Peyer's patch (tissue), 4 donors: ENCODE measurements around the gene PCDHA1. TPM values are rescaled to one million over a fixed set of nuclear protein-coding genes. Genes with fewer than 3 reads are reported as not detected.
"Not testable (repeated sequence)": the region's sequence is repeated elsewhere in the genome, so short reads cannot be mapped to it uniquely, and the experiment has no call there.

Experiments used
- DNase-seq, 3 donors: peaks; one replicate each; pipeline ENCODE4 v3.0.0-alpha.2; 2017 to 2019
- H3K27ac ChIP-seq, 4 donors: fragments of 200-600 bp; sonication (generic); one replicate each; pipeline ENCODE4 v1.5.1; 2016 to 2019
- H3K27me3 ChIP-seq, 2 donors: fragments of 200-600 bp; sonication (generic); one replicate each; pipeline ENCODE4 v1.5.1; 2019
- H3K36me3 ChIP-seq, 3 donors: fragments of 200-600 bp; sonication (generic); one replicate each; pipeline ENCODE4 v1.5.1; 2016 to 2019
- H3K4me1 ChIP-seq, 4 donors: fragments of 200-600 bp; sonication (generic); one replicate each; pipeline ENCODE4 v1.5.1; 2016 to 2019
- H3K4me3 ChIP-seq, 4 donors: fragments of 200-600 bp; sonication (generic); 1 replicate in 3 of 4; 2 replicates in 1 of 4; pipeline ENCODE4 v1.5.1; 2016 to 2019; ENCODE audit warnings: mild to moderate bottlenecking in 1 of 4
- H3K9me3 ChIP-seq, 4 donors: fragments of 200-600 bp; sonication (generic); one replicate each; pipeline ENCODE4 v1.5.1; 2016 to 2019; ENCODE audit warnings: mild to moderate bottlenecking in 1 of 4
- POLR2A ChIP-seq, 2 donors: fragments of 450-650 bp; IDR thresholded peaks; one replicate each; pipeline ENCODE4 v1.5.1; 2017; ENCODE audit warnings: antibody characterized with exemption in 2 of 2, mild to moderate bottlenecking in 2 of 2, moderate library complexity in 2 of 2
- total RNA-seq, 4 donors: library from RNA; depleted of rRNA; stranded (reverse); fragments of >200 nt; gene quantifications; one replicate each; pipeline ENCODE4 v1.1.0, GENCODE V29; 2016
- TF ChIP-seq, protein P1 (sequence below), 6 experiments: fragments of 450-650 bp in 4 of 6; fragments of 200-600 bp in 2 of 6; sonication (generic) in 1 of 6; IDR thresholded peaks; one replicate each; pipeline ENCODE4 v1.5.1; 2017 to 2019; ENCODE audit warnings: antibody characterized with exemption in 6 of 6, mild to moderate bottlenecking in 3 of 6, moderate library complexity in 1 of 6

Gene PCDHA1
- total RNA-seq, 4 donors from 2014 or later, result not detected

DNA sequence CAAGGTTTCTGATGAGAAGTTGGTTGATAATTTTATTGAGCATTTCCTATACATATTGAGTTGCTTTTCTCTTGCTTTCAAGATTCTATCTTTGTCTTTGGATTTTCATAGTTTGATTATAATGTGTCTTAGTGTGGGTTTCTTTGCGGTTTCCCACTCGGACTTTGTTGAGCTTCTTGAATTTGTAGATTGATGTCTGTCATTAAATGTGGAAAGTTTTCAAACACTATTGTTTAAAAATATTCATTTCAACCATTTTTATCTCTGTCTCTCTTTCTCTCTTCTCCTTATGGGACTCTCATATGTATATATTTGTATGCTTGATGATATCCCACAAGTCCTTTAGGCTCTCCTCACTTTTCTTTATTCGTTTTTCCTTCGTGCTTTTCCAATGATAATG is 18.5 kb upstream of the PCDHA1 start:
- TF ChIP-seq, protein P1, sequence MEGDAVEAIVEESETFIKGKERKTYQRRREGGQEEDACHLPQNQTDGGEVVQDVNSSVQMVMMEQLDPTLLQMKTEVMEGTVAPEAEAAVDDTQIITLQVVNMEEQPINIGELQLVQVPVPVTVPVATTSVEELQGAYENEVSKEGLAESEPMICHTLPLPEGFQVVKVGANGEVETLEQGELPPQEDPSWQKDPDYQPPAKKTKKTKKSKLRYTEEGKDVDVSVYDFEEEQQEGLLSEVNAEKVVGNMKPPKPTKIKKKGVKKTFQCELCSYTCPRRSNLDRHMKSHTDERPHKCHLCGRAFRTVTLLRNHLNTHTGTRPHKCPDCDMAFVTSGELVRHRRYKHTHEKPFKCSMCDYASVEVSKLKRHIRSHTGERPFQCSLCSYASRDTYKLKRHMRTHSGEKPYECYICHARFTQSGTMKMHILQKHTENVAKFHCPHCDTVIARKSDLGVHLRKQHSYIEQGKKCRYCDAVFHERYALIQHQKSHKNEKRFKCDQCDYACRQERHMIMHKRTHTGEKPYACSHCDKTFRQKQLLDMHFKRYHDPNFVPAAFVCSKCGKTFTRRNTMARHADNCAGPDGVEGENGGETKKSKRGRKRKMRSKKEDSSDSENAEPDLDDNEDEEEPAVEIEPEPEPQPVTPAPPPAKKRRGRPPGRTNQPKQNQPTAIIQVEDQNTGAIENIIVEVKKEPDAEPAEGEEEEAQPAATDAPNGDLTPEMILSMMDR (IDR thresholded peaks at IDR 0.05), result no peak
- TF ChIP-seq POLR2A (IDR thresholded peaks at IDR 0.05), result no peak
- H3K4me3 ChIP-seq, result no peak overlapping the region
- no peak for DNase-seq
- H3K4me1 ChIP-seq, result no peaks in the 10 kb centered on the region
- no peaks in the 10 kb centered on the region for H3K36me3 ChIP-seq
- no peaks in the 10 kb centered on the region for H3K27me3 ChIP-seq
- H3K27ac ChIP-seq, result no peak overlapping the region
- H3K9me3 ChIP-seq, result peaks cover 0 to 67% (median 15%) of the 10 kb centered on the region in 4 donors

DNA sequence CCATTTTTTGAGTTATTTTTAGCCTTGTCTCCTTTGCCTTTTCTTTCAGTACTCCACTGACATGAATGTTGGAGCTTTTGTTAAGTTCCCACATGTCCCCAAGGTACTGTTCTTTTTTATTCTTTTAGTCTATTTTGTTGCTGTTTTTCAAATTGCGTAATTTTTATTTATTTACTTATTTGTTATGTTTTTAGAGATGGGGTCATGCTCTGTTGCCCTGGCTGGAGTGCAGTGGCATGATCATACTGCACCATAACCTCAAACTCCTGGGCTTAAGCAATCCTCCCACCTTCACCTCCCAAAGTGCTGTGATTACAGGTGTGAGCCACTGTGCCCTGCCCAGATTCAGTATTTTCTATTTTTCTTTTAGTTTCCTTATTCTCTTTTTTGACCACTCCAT is 5.4 kb upstream of the PCDHA1 start:
- Histone ChIP-seq H3K36me3 (no peaks in the 10 kb centered on the region), H3K9me3 (peaks cover 0 to 26% (median 8%) of the 10 kb centered on the region in 4 donors), H3K4me3 (no peak overlapping the region), H3K27me3 (no peaks in the 10 kb centered on the region), H3K27ac (no peak overlapping the region), H3K4me1 (no peaks in the 10 kb centered on the region)
- no peak for DNase-seq
- TF ChIP-seq, protein P1 (IDR thresholded peaks at IDR 0.05), result no peak
- TF ChIP-seq POLR2A (IDR thresholded peaks at IDR 0.05), result no peak

DNA sequence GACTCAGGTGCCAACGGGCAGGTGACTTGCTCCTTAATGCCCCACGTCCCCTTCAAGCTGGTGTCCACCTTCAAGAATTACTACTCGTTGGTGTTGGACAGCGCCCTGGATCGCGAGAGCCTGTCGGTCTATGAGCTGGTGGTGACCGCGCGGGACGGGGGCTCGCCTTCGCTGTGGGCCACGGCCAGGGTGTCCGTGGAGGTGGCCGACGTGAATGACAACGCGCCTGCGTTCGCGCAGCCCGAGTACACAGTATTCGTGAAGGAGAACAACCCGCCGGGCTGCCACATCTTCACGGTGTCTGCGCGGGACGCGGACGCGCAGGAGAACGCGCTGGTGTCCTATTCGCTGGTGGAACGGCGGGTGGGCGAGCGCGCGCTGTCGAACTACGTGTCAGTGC is 1.5 kb downstream of the PCDHA1 start:
- peaks cover 0 to 32% (median 16%) of the 10 kb centered on the region in 4 donors for H3K9me3 ChIP-seq
- H3K27me3 ChIP-seq, H3K27ac ChIP-seq: not testable (repeated sequence)

DNA sequence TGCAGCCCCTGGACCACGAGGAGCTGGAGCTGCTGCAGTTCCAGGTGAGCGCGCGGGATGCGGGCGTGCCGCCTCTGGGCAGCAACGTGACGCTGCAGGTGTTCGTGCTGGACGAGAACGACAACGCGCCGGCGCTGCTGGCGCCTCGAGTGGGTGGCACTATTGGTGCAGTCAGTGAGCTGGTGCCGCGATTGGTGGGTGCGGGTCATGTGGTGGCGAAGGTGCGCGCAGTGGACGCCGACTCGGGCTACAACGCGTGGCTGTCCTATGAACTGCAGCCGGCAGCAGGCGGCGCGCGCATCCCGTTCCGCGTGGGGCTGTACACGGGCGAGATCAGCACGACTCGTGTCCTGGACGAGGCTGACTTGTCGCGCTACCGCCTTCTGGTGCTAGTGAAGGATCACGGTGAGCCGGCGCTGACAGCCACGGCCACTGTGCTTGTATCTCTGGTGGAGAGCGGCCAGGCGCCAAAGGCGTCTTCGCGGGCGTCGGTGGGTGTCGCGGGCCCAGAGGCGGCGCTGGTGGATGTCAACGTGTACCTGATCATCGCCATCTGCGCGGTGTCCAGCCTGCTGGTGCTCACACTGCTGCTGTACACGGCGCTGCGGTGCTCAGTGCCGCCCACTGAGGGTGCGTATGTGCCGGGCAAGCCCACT is 2.0 kb downstream of the PCDHA1 start:
- DNase-seq, H3K4me1 ChIP-seq, H3K36me3 ChIP-seq, H3K27ac ChIP-seq, H3K27me3 ChIP-seq, H3K4me3 ChIP-seq: not testable (repeated sequence)
- peaks cover 0 to 31% (median 15%) of the 10 kb centered on the region in 4 donors for H3K9me3 ChIP-seq

More for the DNA sequence above, 1.5 kb downstream of the PCDHA1 start:
- not testable (repeated sequence) for H3K36me3 ChIP-seq, H3K4me1 ChIP-seq, H3K4me3 ChIP-seq, DNase-seq

DNA sequence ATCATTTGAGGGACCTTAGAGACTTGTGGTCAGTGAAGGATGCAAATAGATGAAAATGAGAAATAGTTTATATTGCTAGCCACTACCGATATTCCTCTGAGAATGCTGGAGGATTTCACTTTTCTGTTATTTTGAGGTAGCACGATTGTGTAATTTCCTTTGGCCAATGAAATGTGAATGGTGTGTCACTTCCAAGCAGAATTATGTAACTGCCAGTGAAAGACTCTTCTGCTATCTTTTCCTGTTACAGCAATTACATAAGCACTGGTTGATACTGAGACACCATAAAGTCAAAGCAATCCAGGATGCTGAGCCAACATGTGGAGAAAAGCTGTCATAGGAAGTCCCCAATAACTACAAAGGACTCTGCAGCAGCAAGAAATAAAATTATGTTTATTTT is 5.1 kb downstream of the PCDHA1 start:
- H3K27ac ChIP-seq, result no peak overlapping the region
- no peaks in the 10 kb centered on the region for H3K27me3 ChIP-seq
- no peak for DNase-seq
- peaks cover 0 to 43% (median 11%) of the 10 kb centered on the region in 4 donors for H3K9me3 ChIP-seq
- TF ChIP-seq, protein P1 (IDR thresholded peaks at IDR 0.05), result no peak
- H3K4me1 ChIP-seq, result no peaks in the 10 kb centered on the region
- H3K36me3 ChIP-seq, result no peaks in the 10 kb centered on the region
- no peak overlapping the region for H3K4me3 ChIP-seq

DNA sequence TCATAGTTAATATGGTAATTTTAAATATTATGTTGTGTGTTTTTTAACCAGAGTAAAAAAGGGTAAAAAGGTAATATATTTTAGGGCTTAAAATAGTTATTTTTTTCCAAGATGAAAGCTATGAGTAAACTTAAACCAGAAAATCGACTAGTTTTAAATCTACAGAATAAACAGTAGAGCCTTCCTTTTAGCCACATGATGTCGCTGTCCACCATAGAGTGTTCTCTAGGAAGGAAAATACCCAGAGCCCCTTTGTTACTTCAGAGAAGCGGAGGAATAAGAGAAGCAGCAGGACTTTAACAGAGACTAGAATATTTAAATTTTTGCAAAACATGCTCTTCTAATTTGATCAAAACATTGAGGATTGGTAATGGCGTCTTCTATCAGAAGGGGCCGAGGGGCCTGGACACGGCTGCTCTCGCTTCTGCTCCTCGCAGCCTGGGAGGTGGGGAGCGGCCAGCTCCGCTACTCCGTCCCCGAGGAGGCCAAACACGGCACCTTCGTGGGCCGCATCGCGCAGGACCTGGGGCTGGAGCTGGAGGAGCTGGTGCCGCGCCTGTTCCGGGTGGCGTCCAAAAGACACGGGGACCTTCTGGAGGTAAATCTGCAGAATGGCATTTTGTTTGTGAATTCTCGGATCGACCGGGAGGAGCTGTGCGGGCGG is 8.8 kb downstream of the PCDHA1 start, which contains the start of gene PCDHA2:
Gene PCDHA2 (plus strand): TSS at position 258 of the 664 bp plus-strand sequence.
- Histone ChIP-seq H3K9me3 (peaks cover 0 to 28% (median 5%) of the 10 kb centered on the region in 4 donors), H3K27me3 (no peaks in the 10 kb centered on the region), H3K36me3 (no peaks in the 10 kb centered on the region), H3K4me1 (no peaks in the 10 kb centered on the region), H3K27ac (no peak within 1 kb of the TSS), H3K4me3 (peak within 1 kb of the TSS in 1 of 4 donors; percentile 9)
- no peak for DNase-seq
- no peak for TF ChIP-seq POLR2A (IDR thresholded peaks at IDR 0.05)
- TF ChIP-seq, protein P1 (IDR thresholded peaks at IDR 0.05), result no peak
